DMS114 treated with DMSO at 0.1 percent for 48 hours (cell line): ENCODE measurements around the gene TYMP.
"Not testable (repeated sequence)": the region's sequence is repeated elsewhere in the genome, so short reads cannot be mapped to it uniquely, and the experiment has no call there.

Source experiments
- DNase-seq: peaks from one replicate; lab custom pipeline; 2025; ENCODE audit not compliant: unreplicated experiment; lab: John Stamatoyannopoulos, UW

TYMP gene

GRCh38 chr22:50542416-50542927 is 12.7 kb upstream of the TYMP start:
- no peak for DNase-seq

GRCh38 chr22:50541667-50542026 is 11.8 kb upstream of the TYMP start:
- not testable (repeated sequence) for DNase-seq

- DNase-seq: no peak
Measured at GRCh38 chr22:50540381-50540780, 10.6 kb upstream of the TYMP start.

GRCh38 chr22:50537765-50538164 is 8.0 kb upstream of the TYMP start:
- DNase-seq: no peak

GRCh38 chr22:50536226-50536625 is 6.4 kb upstream of the TYMP start:
- no peak for DNase-seq

GRCh38 chr22:50535113-50535512 is 5.3 kb upstream of the TYMP start:
- DNase-seq: no peak

GRCh38 chr22:50533856-50534711 is 4.3 kb upstream of the TYMP start:
- DNase-seq: not testable (repeated sequence)

- no peak for DNase-seq
Measured at GRCh38 chr22:50532824-50533796, 3.3 kb upstream of the TYMP start.

- no peak for DNase-seq
Measured at GRCh38 chr22:50531962-50532674, 2.3 kb upstream of the TYMP start.

- DNase-seq: no peak
Measured at GRCh38 chr22:50531546-50531961, 1.7 kb upstream of the TYMP start.

- peak; percentile 22 for DNase-seq
Measured at GRCh38 chr22:50530877-50531545, 1.2 kb upstream of the TYMP start.

GRCh38 chr22:50530580-50530876 is 716 bp upstream of the TYMP start:
- no peak for DNase-seq

GRCh38 chr22:50529416-50529896 is 356 bp downstream of the TYMP start:
- no peak for DNase-seq

GRCh38 chr22:50528682-50529415 is 963 bp downstream of the TYMP start:
- no peak for DNase-seq

- DNase-seq: no peak
Measured at GRCh38 chr22:50527921-50528681, 1.7 kb downstream of the TYMP start.

GRCh38 chr22:50526834-50527801 is 2.7 kb downstream of the TYMP start:
- peak; percentile 52 for DNase-seq

- peak; percentile 40 for DNase-seq
Measured at GRCh38 chr22:50526108-50526833, 3.5 kb downstream of the TYMP start.

- DNase-seq: no peak
Measured at GRCh38 chr22:50525858-50526107, 4.0 kb downstream of the TYMP start.
